Right lobe of liver (tissue), 4 donors: ENCODE measurements around the gene SLC22A1.

Experiments used
- POLR2A ChIP-seq: fragments of 450-650 bp; IDR thresholded peaks from one replicate; pipeline ENCODE4 v1.6.1; 2017; ENCODE audit warnings: antibody characterized with exemption, mild to moderate bottlenecking
- TF ChIP-seq, protein P1 (sequence below), 4 donors: fragments of 200-600 bp in 3 of 4; fragments of 450-650 bp in 1 of 4; IDR thresholded peaks; one replicate each; pipeline versions ENCODE4 v1.5.1 to v1.8.0; 2016 to 2022; ENCODE audit warnings: antibody characterized with exemption in 4 of 4, mild to moderate bottlenecking in 2 of 4
- donor health status: DM: no; HTN: no; CAD: no.
- donor health status: DM: no; HTN: no; CAD: no.
- donor health status: DM: no; HTN: yes; CAD: no.

DNA sequence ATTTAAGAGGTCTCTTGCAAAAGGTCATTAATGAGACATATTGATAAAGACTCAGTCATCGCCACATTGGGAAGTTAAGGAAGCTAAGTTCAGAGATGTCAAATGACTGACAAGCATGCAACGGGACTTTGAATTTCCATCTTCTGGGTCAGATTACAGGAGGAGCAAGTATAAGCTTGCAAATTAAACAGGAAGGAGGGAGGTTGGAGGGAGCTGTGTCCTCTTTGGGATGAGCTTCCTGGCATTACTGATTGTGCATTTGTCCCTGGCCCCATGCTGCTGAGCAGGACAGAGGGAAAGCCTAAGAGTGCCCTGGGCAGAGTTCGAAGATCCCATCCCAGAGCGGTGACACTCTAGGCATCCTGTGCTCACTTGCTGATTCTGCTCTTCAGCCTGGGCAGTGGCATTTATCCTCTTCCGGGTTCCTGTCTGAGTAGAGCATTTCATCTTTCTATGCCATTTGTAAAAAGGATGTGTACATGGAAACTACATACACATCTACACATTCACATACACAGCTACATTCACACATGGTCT is 40.5 kb downstream of the SLC22A1 start:
- TF ChIP-seq, protein P1, sequence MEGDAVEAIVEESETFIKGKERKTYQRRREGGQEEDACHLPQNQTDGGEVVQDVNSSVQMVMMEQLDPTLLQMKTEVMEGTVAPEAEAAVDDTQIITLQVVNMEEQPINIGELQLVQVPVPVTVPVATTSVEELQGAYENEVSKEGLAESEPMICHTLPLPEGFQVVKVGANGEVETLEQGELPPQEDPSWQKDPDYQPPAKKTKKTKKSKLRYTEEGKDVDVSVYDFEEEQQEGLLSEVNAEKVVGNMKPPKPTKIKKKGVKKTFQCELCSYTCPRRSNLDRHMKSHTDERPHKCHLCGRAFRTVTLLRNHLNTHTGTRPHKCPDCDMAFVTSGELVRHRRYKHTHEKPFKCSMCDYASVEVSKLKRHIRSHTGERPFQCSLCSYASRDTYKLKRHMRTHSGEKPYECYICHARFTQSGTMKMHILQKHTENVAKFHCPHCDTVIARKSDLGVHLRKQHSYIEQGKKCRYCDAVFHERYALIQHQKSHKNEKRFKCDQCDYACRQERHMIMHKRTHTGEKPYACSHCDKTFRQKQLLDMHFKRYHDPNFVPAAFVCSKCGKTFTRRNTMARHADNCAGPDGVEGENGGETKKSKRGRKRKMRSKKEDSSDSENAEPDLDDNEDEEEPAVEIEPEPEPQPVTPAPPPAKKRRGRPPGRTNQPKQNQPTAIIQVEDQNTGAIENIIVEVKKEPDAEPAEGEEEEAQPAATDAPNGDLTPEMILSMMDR (IDR thresholded peaks at IDR 0.05): no peak
- TF ChIP-seq POLR2A: no peak
